K562 (cell line): ENCODE data around the gene VWA8. TPM values are rescaled to one million over a fixed set of nuclear protein-coding genes. Genes with fewer than 3 reads are reported as not detected.

Source experiments
- GTF2F1 ChIP-seq: IDR thresholded peaks from 2 replicates; pipeline ENCODE4 v1.6.1; 2011; ENCODE audit warnings: low read depth, low read length, improper control_type of control experiment
- KAT2B ChIP-seq: IDR thresholded peaks from one replicate; pipeline ENCODE4 v1.6.1; 2012; ENCODE audit warnings: low read depth, mild to moderate bottlenecking, control low read depth, inconsistent platforms, low read length, moderate library complexity
- NCOR1 ChIP-seq: fragments of 450-650 bp; IDR thresholded peaks from 2 replicates; pipeline ENCODE4 v1.6.1; 2016; ENCODE audit warnings: mild to moderate bottlenecking, moderate library complexity
- NRF1 ChIP-seq, 2 experiments: fragments of 450-650 bp; IDR thresholded peaks in 1 of 2; conservative IDR thresholded peaks in 1 of 2; 2 replicates each; pipeline ENCODE4 v1.6.1; 2014; ENCODE audit warnings: mild to moderate bottlenecking in 2 of 2
- POLR2H ChIP-seq: IDR thresholded peaks from 2 replicates; pipeline ENCODE4 v1.6.1; 2016; ENCODE audit warnings: missing genetic modification characterization, low read depth, mild to moderate bottlenecking, control low read depth, missing compliant biosample characterization, moderate library complexity
- SOX6 ChIP-seq: fragments of 450-650 bp; IDR thresholded peaks from 2 replicates; pipeline ENCODE4 v1.6.1; 2014; ENCODE audit warnings: mild to moderate bottlenecking
- TEAD1 ChIP-seq, 2 experiments: fragments of 450-650 bp in 1 of 2; sonication (generic) in 1 of 2; formaldehyde crosslinking; IDR thresholded peaks; 2 replicates each; pipeline versions ENCODE4 v1.4.0 to v1.8.0; 2020 to 2022; ENCODE audit warnings: mild to moderate bottlenecking in 2 of 2, missing genetic modification reagents in 1 of 2
- ZNF184 ChIP-seq: sonication (generic); formaldehyde crosslinking; IDR thresholded peaks from 2 replicates; pipeline ENCODE4 v1.5.0; 2020; ENCODE audit warnings: missing genetic modification reagents
- ZNF239 ChIP-seq: fragments of 250-450 bp; sonication (Bioruptor Pico); IDR thresholded peaks from 2 replicates; pipeline ENCODE4 v1.4.0; 2020; ENCODE audit warnings: mild to moderate bottlenecking
- polyA plus RNA-seq, 8 experiments: library from polyadenylated mRNA; depleted of rRNA in 4 of 8; stranded (reverse) in 5 of 8; unstranded in 3 of 8; fragments of >200 nt; fragmentation: Nextera tagmentation in 2 of 8; fragmentation: Illumina TruSeq in 1 of 8; extraction: Ambion mirVana in 2 of 8; extraction: Trizol in 1 of 8; gene quantifications; 2 replicates each; pipeline versions ENCODE4 v1.2.1 to v1.2.3, GENCODE V29; 2011 to 2014; ENCODE audit warnings: inconsistent platforms in 1 of 8, missing spikeins in 1 of 8
- total RNA-seq, 7 experiments: library from RNA; depleted of rRNA in 6 of 7; stranded (reverse); fragments of >200 nt in 6 of 7; fragmentation: Illumina TruSeq in 2 of 7; extraction: Trizol in 2 of 7; gene quantifications; 2 replicates each; pipeline versions ENCODE4 v1.2.1 to v1.2.3, GENCODE V29; 2011 to 2021; ENCODE audit warnings: low replicate concordance in 1 of 7
- TF ChIP-seq, protein P1 (sequence below), 3 experiments: IDR thresholded peaks in 2 of 3; conservative IDR thresholded peaks in 1 of 3; 2 replicates each; pipeline ENCODE4 v1.5.1; 2011 to 2012; ENCODE audit warnings: low read length in 3 of 3, mild to moderate bottlenecking in 3 of 3, control low read depth in 2 of 3, improper control_type of control experiment in 1 of 3, inconsistent platforms in 1 of 3, low read depth in 1 of 3, mixed read lengths in 1 of 3, moderate library complexity in 1 of 3; ENCODE audit not compliant: insufficient read depth in 2 of 3
- TF ChIP-seq, protein P2 (sequence below): sonication (generic); formaldehyde crosslinking; IDR thresholded peaks from 2 replicates; pipeline ENCODE4 v1.8.0; 2022; ENCODE audit warnings: missing genetic modification reagents, mild to moderate bottlenecking, borderline replicate concordance
- TF ChIP-seq, protein P3 (sequence below): fragments of 450-650 bp; IDR thresholded peaks from 2 replicates; pipeline ENCODE4 v1.7.1; 2018; ENCODE audit warnings: mild to moderate bottlenecking, low read depth; ENCODE audit not compliant: partially characterized antibody
- TF ChIP-seq, protein P4 (sequence below), 2 experiments: fragments of 450-650 bp; IDR thresholded peaks; 2 replicates each; pipeline ENCODE4 v1.6.1; 2018; ENCODE audit warnings: mild to moderate bottlenecking in 2 of 2, low read depth in 1 of 2; ENCODE audit not compliant: partially characterized antibody in 2 of 2
- TF ChIP-seq, protein P5 (sequence below), 2 experiments: fragments of 450-650 bp in 1 of 2; sonication (generic) in 1 of 2; formaldehyde crosslinking in 1 of 2; IDR thresholded peaks in 1 of 2; conservative IDR thresholded peaks in 1 of 2; 2 replicates each; pipeline versions ENCODE4 v1.6.1 to v1.8.1; 2016 to 2023; ENCODE audit warnings: mild to moderate bottlenecking in 2 of 2, moderate library complexity in 2 of 2, inconsistent platforms in 1 of 2, missing genetic modification reagents in 1 of 2

The VWA8 gene
- total and polyA plus RNA-seq, 9 of the 15 experiments (the other 6 are each of a cell fraction or from before 2014, with no cell fraction given): 2.1 to 18.5 (median 13.3) TPM

DNA sequence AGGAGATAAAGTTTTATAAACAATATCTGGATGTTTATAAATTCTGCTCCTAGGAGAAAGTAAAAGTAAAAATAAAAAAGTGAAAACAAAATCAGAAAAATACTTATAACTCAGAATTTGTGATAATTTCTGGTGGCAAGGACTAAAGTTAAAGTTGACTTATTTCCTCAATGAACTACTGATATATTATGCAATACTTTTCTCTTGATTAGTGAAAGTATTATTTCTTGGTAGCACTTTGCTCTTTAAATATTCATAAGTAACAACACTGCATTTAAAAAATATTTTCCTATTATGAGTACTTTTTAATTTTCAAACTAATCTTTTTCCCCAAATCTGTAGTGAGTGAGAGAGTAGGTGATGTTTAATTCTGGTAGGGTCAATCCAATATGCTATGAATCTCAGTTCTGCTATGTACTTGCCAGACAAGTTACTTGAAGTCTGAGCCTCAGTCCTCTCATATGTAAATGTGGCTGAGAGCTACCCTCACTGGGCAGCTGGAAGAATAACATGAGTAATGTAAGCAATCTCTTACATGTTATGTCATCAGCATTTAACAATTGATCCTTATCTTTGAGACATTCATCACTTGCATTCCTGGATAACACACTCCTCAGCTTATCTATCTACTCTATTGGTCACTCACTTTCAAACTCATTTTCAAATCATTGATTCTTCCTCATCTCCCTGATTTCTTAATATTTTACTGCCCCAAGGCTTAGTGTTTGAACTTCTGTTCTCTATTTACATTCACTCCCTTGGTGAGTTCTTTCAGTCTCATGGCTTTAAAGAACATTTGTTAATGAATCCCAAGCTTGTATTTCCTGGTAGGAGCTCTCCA, 264.5 kb downstream of the VWA8 start (continued):
- peak in 1 of 2 experiments; percentile 60; a peak in 1 of 4 replicates for TF ChIP-seq TEAD1 (CRISPR knock-in tag; IDR thresholded peaks at IDR 0.05)
- no peak for TF ChIP-seq GTF2F1
- peak; percentile 90 for TF ChIP-seq SOX6
- TF ChIP-seq, protein P1, sequence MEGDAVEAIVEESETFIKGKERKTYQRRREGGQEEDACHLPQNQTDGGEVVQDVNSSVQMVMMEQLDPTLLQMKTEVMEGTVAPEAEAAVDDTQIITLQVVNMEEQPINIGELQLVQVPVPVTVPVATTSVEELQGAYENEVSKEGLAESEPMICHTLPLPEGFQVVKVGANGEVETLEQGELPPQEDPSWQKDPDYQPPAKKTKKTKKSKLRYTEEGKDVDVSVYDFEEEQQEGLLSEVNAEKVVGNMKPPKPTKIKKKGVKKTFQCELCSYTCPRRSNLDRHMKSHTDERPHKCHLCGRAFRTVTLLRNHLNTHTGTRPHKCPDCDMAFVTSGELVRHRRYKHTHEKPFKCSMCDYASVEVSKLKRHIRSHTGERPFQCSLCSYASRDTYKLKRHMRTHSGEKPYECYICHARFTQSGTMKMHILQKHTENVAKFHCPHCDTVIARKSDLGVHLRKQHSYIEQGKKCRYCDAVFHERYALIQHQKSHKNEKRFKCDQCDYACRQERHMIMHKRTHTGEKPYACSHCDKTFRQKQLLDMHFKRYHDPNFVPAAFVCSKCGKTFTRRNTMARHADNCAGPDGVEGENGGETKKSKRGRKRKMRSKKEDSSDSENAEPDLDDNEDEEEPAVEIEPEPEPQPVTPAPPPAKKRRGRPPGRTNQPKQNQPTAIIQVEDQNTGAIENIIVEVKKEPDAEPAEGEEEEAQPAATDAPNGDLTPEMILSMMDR (IDR thresholded peaks at IDR 0.05 in 2 of 3, conservative IDR thresholded peaks at IDR 0.05 in 1 of 3; ENCODE audit: insufficient read depth in 2 of 3, low read depth in 1 of 3, low read length in 3 of 3): no peak
- TF ChIP-seq, protein P2, sequence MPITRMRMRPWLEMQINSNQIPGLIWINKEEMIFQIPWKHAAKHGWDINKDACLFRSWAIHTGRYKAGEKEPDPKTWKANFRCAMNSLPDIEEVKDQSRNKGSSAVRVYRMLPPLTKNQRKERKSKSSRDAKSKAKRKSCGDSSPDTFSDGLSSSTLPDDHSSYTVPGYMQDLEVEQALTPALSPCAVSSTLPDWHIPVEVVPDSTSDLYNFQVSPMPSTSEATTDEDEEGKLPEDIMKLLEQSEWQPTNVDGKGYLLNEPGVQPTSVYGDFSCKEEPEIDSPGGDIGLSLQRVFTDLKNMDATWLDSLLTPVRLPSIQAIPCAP (CRISPR knock-in tag): no peak
- TF ChIP-seq, protein P3, sequence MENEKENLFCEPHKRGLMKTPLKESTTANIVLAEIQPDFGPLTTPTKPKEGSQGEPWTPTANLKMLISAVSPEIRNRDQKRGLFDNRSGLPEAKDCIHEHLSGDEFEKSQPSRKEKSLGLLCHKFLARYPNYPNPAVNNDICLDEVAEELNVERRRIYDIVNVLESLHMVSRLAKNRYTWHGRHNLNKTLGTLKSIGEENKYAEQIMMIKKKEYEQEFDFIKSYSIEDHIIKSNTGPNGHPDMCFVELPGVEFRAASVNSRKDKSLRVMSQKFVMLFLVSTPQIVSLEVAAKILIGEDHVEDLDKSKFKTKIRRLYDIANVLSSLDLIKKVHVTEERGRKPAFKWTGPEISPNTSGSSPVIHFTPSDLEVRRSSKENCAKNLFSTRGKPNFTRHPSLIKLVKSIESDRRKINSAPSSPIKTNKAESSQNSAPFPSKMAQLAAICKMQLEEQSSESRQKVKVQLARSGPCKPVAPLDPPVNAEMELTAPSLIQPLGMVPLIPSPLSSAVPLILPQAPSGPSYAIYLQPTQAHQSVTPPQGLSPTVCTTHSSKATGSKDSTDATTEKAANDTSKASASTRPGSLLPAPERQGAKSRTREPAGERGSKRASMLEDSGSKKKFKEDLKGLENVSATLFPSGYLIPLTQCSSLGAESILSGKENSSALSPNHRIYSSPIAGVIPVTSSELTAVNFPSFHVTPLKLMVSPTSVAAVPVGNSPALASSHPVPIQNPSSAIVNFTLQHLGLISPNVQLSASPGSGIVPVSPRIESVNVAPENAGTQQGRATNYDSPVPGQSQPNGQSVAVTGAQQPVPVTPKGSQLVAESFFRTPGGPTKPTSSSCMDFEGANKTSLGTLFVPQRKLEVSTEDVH: no peak
- TF ChIP-seq, protein P4, sequence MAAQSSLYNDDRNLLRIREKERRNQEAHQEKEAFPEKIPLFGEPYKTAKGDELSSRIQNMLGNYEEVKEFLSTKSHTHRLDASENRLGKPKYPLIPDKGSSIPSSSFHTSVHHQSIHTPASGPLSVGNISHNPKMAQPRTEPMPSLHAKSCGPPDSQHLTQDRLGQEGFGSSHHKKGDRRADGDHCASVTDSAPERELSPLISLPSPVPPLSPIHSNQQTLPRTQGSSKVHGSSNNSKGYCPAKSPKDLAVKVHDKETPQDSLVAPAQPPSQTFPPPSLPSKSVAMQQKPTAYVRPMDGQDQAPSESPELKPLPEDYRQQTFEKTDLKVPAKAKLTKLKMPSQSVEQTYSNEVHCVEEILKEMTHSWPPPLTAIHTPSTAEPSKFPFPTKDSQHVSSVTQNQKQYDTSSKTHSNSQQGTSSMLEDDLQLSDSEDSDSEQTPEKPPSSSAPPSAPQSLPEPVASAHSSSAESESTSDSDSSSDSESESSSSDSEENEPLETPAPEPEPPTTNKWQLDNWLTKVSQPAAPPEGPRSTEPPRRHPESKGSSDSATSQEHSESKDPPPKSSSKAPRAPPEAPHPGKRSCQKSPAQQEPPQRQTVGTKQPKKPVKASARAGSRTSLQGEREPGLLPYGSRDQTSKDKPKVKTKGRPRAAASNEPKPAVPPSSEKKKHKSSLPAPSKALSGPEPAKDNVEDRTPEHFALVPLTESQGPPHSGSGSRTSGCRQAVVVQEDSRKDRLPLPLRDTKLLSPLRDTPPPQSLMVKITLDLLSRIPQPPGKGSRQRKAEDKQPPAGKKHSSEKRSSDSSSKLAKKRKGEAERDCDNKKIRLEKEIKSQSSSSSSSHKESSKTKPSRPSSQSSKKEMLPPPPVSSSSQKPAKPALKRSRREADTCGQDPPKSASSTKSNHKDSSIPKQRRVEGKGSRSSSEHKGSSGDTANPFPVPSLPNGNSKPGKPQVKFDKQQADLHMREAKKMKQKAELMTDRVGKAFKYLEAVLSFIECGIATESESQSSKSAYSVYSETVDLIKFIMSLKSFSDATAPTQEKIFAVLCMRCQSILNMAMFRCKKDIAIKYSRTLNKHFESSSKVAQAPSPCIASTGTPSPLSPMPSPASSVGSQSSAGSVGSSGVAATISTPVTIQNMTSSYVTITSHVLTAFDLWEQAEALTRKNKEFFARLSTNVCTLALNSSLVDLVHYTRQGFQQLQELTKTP (IDR thresholded peaks at IDR 0.05; ENCODE audit: low read depth in 1 of 2, partially characterized antibody in 2 of 2): no peak
- TF ChIP-seq, protein P5, sequence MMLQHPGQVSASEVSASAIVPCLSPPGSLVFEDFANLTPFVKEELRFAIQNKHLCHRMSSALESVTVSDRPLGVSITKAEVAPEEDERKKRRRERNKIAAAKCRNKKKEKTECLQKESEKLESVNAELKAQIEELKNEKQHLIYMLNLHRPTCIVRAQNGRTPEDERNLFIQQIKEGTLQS (IDR thresholded peaks at IDR 0.05): peak; percentile 72
- TF ChIP-seq, protein P5 (CRISPR knock-in tag; conservative IDR thresholded peaks at IDR 0.05): no peak
- TF ChIP-seq KAT2B: no peak
- TF ChIP-seq POLR2H: no peak
- no peak for TF ChIP-seq ZNF239 (CRISPR knock-in tag)
- no peak for TF ChIP-seq ZNF184
- TF ChIP-seq NRF1 (conservative IDR thresholded peaks at IDR 0.05 in 1 of 2, IDR thresholded peaks at IDR 0.05 in 1 of 2): no peak
- TF ChIP-seq NCOR1: no peak
